NCI-H2171 (cell line): ENCODE results near the gene SKIC2.
"Not testable (repeated sequence)": the region's sequence is repeated elsewhere in the genome, so short reads cannot be mapped to it uniquely, and the experiment has no call there.

ENCODE experiments used
- DNase-seq: peaks from one replicate; lab custom pipeline; 2025; lab: John Stamatoyannopoulos, UW

SKIC2 gene

DNA sequence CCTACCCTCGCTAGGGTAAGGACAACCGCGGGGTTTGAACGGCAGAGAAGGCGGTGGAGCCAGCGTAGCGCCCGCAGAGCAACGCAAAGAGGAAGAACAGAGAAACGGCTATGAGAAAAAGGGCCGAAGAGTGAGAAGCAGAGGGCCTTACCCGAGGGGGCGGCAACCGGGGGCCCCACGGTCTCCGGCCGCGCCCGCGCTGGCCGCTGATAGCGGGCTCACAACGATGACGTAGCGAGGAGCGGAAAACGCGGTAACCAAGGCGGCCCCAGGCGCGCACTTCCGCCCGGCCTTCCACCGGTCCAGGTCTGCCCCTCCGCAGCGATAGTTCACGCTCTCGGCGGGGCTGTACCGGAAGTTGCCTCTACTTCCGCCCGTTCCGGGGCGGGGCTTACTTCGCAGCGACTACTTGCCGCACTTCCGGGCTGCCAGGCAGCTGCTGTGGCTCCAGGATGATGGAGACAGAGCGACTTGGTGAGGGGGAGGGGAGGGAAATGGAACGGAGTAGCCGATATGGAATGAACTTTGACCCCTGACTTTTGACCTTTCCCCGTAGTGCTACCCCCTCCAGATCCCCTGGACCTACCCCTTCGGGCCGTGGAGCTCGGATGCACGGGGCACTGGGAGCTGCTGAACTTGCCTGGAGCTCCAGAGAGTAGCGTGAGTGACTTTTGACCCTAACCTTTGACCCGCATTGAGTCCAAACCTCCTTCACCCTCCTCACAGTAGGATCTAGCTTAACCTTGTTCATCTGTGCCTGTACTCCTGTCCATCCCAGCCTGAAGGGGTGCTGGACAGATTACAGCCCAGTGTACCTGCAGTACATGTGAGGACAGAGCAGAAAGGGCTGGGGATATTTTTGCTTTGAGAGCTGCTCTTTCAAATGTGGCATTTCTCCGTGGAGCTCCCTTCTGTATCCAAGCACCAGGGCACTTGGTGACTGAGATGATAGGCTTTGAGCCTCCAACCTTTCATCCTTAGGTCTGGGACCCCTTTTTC is at the start of gene SKIC2, which contains the start of gene NELFE:
TSS of gene SKIC2 (plus strand) at position 435 of the 999 bp plus-strand sequence. CDS start at position 453, 18 bp downstream.
TSS of gene NELFE (minus strand) at position 231 of the 999 bp plus-strand sequence. CDS start 525 bp downstream, outside the sequence.
- peak; percentile 99 for DNase-seq

DNA sequence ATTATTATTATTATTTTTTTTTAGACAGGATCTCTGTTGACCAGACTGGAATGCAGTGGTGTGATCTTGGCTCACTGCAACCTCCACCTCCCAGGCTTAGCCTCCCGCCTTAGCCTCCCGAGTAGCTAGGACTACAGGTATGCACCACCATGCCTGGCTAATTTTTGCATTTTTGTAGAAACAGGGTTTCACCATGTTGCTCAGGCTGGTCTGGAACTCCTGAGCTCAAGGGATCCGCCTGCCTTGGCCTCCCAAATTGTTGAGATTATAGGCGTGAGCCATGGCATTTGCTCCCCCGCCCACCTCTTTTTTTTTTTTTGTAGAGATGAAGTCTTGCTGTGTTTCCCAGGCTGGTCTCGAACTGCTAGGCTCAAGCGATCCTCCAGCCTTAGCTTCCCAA is 49.7 kb upstream of the SKIC2 start:
- not testable (repeated sequence) for DNase-seq

GRCh38 chr6:31911826-31912585 is 47.0 kb upstream of the SKIC2 start:
- no peak for DNase-seq

DNA sequence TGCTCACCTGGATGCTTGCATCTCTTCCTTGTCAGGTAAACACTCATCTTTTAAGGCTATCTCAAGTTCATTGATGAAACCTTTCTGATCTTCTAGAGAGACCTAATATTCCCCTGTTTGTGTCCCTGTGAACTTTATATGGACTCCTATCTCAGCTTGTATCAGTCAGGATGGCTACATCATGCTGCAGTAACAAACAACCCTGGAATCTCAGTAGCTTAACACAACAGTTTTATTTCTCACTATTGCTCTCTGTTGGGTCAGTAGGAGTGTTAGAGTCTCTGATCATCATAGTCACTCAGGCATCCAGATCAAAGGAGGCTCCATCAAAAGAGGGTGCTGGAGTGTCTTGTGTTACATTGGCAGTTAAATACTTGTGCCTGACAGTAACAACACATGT is 43.6 kb upstream of the SKIC2 start:
- DNase-seq = no peak

GRCh38 chr6:31915756-31916155 is 43.2 kb upstream of the SKIC2 start:
- no peak for DNase-seq

GRCh38 chr6:31918069-31918720 is 40.8 kb upstream of the SKIC2 start:
- no peak for DNase-seq

DNA sequence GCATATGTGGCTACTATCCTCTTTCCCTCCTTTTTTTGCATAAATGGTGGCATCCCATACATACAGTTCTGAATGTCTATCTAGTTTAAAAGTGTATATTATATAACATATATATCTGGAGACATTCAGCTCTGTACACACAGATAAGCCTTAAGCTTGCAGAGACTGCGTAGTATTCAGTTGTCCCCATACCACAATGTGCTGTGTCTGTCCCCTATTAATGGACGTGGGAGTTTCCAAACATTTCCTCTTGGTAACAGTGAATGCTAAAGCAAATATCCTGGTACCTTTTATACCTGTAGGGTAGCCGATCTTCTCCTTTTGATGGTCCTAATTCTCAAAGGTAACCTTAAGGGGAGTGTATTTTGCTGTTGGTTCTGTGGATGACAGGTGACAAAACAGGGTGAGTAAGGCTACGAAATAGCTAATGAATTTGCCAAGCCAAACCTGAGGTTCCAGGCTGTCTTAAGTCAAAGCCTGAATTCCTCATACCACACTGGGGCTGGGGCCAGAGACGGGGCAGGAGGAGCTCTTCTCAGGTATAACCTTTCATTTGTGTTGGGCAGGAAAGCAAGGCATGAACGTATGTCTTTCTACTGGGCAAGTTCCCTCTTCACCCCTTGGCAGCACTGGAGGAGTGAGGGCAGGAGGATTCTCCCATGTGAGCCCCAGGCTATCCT is 39.2 kb upstream of the SKIC2 start:
- DNase-seq = no peak

DNA sequence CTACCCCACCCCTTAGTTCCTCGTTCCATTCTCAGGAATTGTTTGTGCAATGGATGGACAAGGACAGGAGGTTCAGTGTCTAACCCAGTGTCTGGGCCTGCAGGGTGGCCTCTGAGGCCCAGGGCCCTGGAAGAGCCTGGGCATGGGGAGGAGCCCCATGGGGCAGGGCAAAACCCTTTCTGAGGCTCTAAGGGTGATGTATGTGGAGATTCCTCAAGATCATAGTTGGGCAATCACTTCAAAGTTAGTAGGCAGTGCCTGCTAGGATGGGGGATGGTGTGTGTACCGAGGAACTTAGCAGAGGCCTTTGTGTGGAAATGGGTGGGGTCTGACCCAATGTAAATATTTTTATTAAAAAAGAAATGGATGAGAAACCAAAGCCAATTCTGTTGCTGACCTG is 38.2 kb upstream of the SKIC2 start:
- no peak for DNase-seq

DNA sequence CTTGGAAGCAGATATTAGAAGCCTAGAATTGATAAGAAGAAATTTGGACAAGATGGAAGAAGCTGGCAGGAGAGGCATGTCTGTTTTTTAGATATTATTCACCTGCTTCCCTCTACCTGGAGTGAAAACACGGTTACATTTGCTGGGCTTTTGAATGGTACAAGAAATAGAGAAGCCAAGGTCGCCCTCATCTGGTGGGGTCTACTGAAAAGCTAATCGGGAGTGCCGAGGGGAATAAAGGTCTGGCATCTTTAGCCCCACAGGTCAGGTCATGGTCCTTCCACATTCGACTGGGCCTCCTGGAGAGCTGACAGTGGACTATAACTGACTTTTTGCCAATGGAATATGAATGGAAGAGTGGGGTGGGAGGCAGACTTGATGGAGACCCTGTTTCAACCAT is 36.0 kb upstream of the SKIC2 start:
- DNase-seq = no peak

GRCh38 chr6:31927242-31927862 is 31.6 kb upstream of the SKIC2 start, which contains the start of gene C2:
Gene C2, plus strand, starts transcription at chr6:31927717. Its CDS starts 36 bp downstream, at chr6:31927753.
- DNase-seq = no peak

- DNase-seq = no peak
Measured at GRCh38 chr6:31927863-31928671, 30.9 kb upstream of the SKIC2 start.

DNA sequence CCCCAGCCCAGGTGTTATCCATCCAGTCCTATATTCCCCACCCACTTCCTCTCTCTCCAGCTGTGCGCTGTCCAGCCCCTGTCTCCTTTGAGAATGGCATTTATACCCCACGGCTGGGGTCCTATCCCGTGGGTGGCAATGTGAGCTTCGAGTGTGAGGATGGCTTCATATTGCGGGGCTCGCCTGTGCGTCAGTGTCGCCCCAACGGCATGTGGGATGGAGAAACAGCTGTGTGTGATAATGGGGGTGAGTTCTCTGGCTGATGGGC is 30.4 kb upstream of the SKIC2 start:
- no peak for DNase-seq

DNA sequence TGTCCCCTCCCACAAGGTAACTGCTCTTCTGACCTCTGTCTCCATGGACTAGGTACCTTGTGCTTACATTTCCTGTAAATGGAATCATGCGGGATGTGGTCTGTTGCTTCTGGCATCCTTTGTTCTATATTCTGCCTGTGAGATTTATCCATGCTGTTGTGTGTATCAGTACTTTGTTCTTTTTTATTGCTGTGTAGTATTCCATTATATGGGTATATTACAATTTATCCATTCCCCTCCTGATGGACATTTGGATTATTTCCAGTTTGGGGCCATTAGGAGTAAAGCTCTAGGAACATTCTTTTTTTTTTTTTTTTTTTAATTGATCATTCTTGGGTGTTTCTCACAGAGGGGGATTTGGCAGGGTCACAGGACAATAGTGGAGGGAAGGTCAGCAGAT is 28.0 kb upstream of the SKIC2 start:
- DNase-seq = no peak

- not testable (repeated sequence) for DNase-seq
Measured at GRCh38 chr6:31932137-31932536, 26.8 kb upstream of the SKIC2 start.

DNA sequence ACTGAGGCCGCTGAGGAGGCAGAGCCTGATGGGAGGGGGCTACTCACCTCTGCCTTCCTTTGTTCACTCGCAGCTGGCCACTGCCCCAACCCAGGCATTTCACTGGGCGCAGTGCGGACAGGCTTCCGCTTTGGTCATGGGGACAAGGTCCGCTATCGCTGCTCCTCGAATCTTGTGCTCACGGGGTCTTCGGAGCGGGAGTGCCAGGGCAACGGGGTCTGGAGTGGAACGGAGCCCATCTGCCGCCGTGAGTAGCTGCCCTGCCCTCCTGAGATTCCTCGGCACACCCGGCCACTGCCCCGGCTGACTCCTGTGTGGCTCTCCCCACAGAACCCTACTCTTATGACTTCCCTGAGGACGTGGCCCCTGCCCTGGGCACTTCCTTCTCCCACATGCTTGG is 25.4 kb upstream of the SKIC2 start:
- no peak for DNase-seq

DNA sequence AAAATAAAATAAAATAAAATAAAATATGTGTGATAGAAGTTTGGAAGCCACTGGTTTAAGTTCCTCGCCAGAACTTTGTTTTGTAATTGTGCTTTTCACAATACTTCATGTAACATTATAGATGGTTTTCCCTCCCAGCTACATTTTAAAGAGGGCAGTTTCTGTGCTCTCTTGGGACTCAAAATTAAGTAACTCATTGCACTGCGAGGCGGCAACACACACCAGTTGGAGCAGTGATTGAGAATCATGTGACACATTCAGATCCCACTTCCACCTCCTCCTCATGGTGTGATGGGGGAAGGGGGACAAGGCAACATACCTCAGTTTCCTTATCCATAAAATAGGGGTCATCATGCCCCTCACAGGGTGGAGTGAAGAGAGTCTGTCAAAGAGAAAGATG is 24.0 kb upstream of the SKIC2 start:
- no peak for DNase-seq

GRCh38 chr6:31935823-31936222 is 23.2 kb upstream of the SKIC2 start:
- no peak for DNase-seq

GRCh38 chr6:31940256-31940664 is 18.7 kb upstream of the SKIC2 start:
- DNase-seq = peak; percentile 10

- no peak for DNase-seq
Measured at GRCh38 chr6:31943742-31944141, 15.2 kb upstream of the SKIC2 start.

GRCh38 chr6:31945154-31945506 is 13.8 kb upstream of the SKIC2 start:
- DNase-seq = no peak
